Measurements from ENCODE around the gene HECW1.

HECW1 gene

DNA sequence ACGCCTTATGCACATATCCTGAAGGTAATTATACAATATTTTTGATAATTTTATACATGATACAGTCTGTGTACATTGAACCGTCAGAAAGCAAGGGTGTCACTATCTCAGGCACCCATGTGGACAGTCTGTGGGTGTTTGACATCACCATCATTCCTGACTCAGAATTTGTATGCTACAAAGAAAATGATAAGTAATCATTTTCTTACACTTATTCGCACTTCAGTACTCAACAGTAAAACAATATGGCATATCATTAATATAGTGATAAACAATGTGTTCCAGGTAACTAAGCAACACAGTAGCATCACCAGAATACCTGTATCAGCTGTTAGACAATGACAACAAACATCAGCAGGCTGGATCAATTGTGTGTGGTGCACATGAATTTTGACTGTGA is 17.9 kb downstream of the HECW1 start:
- Histone ChIP-seq H3K36me3 (ENCODE audit: control insufficient read depth in 2 of 2, insufficient read depth in 1 of 2, low read length in 2 of 2) (no peaks in the 10 kb centered on the region), H3K27ac (ENCODE audit: extremely low read depth, low read depth, low read length) (no peak overlapping the region), H3K4me3 (ENCODE audit: low read depth, low read length) (no peak overlapping the region), H3K9me3 (ENCODE audit: control insufficient read depth, insufficient read depth, low read depth, low read length) (no peaks in the 10 kb centered on the region), H3K4me1 (ENCODE audit: control insufficient read depth, insufficient read depth, low read length) (no peaks in the 10 kb centered on the region)
- TF ChIP-seq YY1 (tag by site-specific recombination; IDR thresholded peaks at IDR 0.05) (no peak), ZNF174 (tag by site-specific recombination; IDR thresholded peaks at IDR 0.05) (no peak), ZNF148 (tag by site-specific recombination; IDR thresholded peaks at IDR 0.05; ENCODE audit: borderline replicate concordance) (no peak), ZNF521 (tag by site-specific recombination; IDR thresholded peaks at IDR 0.05) (no peak), BCL6B (tag by site-specific recombination; IDR thresholded peaks at IDR 0.05) (no peak)
- TF ChIP-seq, protein P1, sequence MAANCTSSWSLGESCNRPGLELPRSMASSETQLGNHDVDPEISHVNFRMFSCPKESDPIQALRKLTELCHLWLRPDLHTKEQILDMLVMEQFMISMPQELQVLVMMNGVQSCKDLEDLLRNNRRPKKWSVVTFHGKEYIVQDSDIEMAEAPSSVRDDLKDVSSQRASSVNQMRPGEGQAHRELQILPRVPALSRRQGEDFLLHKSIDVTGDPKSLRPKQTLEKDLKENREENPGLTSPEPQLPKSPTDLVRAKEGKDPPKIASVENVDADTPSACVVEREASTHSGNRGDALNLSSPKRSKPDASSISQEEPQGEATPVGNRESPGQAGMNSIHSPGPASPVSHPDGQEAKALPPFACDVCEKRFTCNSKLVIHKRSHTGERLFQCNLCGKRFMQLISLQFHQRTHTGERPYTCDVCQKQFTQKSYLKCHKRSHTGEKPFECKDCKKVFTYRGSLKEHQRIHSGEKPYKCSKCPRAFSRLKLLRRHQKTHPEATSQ (tag by site-specific recombination; IDR thresholded peaks at IDR 0.05), result no peak
- TF ChIP-seq, protein P2, sequence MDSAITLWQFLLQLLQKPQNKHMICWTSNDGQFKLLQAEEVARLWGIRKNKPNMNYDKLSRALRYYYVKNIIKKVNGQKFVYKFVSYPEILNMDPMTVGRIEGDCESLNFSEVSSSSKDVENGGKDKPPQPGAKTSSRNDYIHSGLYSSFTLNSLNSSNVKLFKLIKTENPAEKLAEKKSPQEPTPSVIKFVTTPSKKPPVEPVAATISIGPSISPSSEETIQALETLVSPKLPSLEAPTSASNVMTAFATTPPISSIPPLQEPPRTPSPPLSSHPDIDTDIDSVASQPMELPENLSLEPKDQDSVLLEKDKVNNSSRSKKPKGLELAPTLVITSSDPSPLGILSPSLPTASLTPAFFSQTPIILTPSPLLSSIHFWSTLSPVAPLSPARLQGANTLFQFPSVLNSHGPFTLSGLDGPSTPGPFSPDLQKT (IDR thresholded peaks at IDR 0.05; ENCODE audit: borderline replicate concordance, low read depth, low read length), result no peak
- ChIA-PET CTCF (no interaction called here), POLR2A (no interaction called here)

- no peaks in the 10 kb centered on the region for H3K9me3 ChIP-seq (ENCODE audit: control insufficient read depth, insufficient read depth, low read depth, low read length)
- no peak overlapping the region for H3K4me3 ChIP-seq (ENCODE audit: low read depth, low read length)
- H3K27ac ChIP-seq (ENCODE audit: extremely low read depth, low read depth, low read length), result no peak overlapping the region
- no peaks in the 10 kb centered on the region for H3K4me1 ChIP-seq (ENCODE audit: control insufficient read depth, insufficient read depth, low read length)
- ChIA-PET CTCF (no interaction called here), POLR2A (interaction anchor here (0.5 kb wide), 1 partner anchor 22 kb away, joined by 3 read pairs; no protein-coding TSS in a partner anchor)
- H3K36me3 ChIP-seq (ENCODE audit: control insufficient read depth in 2 of 2, insufficient read depth in 1 of 2, low read length in 2 of 2), result no peaks in the 10 kb centered on the region
- TF ChIP-seq ZNF707 (tag by site-specific recombination; IDR thresholded peaks at IDR 0.05) (no peak), KLF10 (tag by site-specific recombination; IDR thresholded peaks at IDR 0.05) (no peak), KLF16 (tag by site-specific recombination; IDR thresholded peaks at IDR 0.05) (no peak), ZBTB1 (tag by site-specific recombination; IDR thresholded peaks at IDR 0.05) (no peak), TCF7L2 (IDR thresholded peaks at IDR 0.05; ENCODE audit: borderline replicate concordance, low read depth, low read length) (no peak), WT1 (tag by site-specific recombination; IDR thresholded peaks at IDR 0.05) (no peak), KLF8 (tag by site-specific recombination; IDR thresholded peaks at IDR 0.05) (no peak), ZNF223 (tag by site-specific recombination; IDR thresholded peaks at IDR 0.05) (no peak), ZSCAN23 (tag by site-specific recombination; IDR thresholded peaks at IDR 0.05) (no peak), ZSCAN4 (tag by site-specific recombination; IDR thresholded peaks at IDR 0.05) (no peak)
- TF ChIP-seq, protein P3, sequence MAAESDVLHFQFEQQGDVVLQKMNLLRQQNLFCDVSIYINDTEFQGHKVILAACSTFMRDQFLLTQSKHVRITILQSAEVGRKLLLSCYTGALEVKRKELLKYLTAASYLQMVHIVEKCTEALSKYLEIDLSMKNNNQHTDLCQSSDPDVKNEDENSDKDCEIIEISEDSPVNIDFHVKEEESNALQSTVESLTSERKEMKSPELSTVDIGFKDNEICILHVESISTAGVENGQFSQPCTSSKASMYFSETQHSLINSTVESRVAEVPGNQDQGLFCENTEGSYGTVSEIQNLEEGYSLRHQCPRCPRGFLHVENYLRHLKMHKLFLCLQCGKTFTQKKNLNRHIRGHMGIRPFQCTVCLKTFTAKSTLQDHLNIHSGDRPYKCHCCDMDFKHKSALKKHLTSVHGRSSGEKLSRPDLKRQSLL (tag by site-specific recombination; IDR thresholded peaks at IDR 0.05), result no peak
- TF ChIP-seq, protein P4, sequence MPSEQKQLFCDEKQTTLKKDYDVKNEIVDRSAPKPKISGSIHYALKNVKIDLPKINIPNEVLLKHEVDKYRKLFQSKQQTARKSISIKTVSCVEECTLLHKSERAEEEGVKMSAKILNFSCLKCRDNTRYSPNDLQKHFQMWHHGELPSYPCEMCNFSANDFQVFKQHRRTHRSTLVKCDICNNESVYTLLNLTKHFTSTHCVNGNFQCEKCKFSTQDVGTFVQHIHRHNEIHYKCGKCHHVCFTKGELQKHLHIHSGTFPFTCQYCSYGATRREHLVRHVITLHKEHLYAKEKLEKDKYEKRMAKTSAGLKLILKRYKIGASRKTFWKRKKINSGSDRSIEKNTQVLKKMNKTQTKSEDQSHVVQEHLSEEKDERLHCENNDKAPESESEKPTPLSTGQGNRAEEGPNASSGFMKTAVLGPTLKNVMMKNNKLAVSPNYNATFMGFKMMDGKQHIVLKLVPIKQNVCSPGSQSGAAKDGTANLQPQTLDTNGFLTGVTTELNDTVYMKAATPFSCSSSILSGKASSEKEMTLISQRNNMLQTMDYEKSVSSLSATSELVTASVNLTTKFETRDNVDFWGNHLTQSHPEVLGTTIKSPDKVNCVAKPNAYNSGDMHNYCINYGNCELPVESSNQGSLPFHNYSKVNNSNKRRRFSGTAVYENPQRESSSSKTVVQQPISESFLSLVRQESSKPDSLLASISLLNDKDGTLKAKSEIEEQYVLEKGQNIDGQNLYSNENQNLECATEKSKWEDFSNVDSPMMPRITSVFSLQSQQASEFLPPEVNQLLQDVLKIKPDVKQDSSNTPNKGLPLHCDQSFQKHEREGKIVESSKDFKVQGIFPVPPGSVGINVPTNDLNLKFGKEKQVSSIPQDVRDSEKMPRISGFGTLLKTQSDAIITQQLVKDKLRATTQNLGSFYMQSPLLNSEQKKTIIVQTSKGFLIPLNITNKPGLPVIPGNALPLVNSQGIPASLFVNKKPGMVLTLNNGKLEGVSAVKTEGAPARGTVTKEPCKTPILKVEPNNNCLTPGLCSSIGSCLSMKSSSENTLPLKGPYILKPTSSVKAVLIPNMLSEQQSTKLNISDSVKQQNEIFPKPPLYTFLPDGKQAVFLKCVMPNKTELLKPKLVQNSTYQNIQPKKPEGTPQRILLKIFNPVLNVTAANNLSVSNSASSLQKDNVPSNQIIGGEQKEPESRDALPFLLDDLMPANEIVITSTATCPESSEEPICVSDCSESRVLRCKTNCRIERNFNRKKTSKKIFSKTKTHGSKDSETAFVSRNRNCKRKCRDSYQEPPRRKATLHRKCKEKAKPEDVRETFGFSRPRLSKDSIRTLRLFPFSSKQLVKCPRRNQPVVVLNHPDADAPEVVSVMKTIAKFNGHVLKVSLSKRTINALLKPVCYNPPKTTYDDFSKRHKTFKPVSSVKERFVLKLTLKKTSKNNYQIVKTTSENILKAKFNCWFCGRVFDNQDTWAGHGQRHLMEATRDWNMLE (tag by site-specific recombination; conservative IDR thresholded peaks at IDR 0.05; ENCODE audit: low read depth), result no peak
Measured at GRCh38 chr7:43135129-43135528, 22.7 kb downstream of the HECW1 start.
